ENCODE data around the gene ABCF2.

DNA sequence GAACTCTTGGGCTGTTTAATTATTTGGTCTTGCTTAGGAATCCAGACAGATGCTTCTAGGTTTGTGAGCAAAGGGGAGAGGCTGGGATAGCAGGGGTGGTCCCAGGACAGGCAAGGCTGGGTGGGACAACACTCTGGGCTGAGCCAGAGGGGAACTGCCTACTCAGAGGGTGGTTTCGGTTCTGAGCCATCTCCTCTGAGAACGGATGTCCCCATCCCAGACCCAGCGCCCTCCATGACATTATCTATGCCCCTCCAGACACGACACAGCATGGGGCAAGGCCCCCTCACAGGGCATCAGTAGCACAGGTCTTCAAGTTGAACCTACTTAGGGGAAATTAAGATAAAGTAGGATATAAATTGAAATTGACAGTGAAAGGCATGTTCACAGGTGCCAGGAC is 47.1 kb downstream of the ABCF2 start:
- TF ChIP-seq, protein P1, sequence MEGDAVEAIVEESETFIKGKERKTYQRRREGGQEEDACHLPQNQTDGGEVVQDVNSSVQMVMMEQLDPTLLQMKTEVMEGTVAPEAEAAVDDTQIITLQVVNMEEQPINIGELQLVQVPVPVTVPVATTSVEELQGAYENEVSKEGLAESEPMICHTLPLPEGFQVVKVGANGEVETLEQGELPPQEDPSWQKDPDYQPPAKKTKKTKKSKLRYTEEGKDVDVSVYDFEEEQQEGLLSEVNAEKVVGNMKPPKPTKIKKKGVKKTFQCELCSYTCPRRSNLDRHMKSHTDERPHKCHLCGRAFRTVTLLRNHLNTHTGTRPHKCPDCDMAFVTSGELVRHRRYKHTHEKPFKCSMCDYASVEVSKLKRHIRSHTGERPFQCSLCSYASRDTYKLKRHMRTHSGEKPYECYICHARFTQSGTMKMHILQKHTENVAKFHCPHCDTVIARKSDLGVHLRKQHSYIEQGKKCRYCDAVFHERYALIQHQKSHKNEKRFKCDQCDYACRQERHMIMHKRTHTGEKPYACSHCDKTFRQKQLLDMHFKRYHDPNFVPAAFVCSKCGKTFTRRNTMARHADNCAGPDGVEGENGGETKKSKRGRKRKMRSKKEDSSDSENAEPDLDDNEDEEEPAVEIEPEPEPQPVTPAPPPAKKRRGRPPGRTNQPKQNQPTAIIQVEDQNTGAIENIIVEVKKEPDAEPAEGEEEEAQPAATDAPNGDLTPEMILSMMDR (IDR thresholded peaks at IDR 0.05) = no peak
- TF ChIP-seq POLR2A (IDR thresholded peaks at IDR 0.05) = no peak

All from heart left ventricle (tissue), 13 donors.